CD4-positive, alpha-beta T cell treated with Interleukin-10 for 1 hour (primary cell): Measurements from ENCODE around the gene PRND.
"Not testable (repeated sequence)": the region's sequence is repeated elsewhere in the genome, so short reads cannot be mapped to it uniquely, and the experiment has no call there.

Source experiments
- DNase-seq: peaks from one replicate; pipeline ENCODE4 v3.0.0-alpha.2; 2020

PRND gene, protein sequence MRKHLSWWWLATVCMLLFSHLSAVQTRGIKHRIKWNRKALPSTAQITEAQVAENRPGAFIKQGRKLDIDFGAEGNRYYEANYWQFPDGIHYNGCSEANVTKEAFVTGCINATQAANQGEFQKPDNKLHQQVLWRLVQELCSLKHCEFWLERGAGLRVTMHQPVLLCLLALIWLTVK

GRCh38 chr20:4721719-4722118, at the start of gene PRND:
TSS of gene PRND (plus strand) at chr20:4721909. CDS start at chr20:4724552, 2,643 bp downstream.
- DNase-seq = no peak

DNA sequence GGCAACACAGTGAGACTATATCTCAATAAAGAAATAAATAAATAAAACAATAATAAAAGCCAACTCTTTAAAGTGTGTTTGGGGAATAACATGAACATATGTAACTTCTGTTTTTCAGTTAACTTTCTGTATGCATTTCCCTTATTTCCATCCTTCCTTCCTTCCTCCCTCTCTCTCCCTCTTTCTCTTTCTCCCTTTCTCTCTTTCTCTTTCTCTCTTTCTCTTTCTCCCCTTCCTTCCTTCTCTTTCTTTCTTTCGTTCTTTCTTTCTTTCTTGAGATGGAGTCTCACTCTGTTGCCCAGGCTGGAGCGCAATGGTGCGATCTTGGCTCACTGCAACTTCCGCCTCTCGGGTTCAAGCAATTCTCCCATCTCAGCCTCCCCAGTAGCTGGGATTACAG, 48.8 kb upstream of the PRND start:
- no peak for DNase-seq

DNA sequence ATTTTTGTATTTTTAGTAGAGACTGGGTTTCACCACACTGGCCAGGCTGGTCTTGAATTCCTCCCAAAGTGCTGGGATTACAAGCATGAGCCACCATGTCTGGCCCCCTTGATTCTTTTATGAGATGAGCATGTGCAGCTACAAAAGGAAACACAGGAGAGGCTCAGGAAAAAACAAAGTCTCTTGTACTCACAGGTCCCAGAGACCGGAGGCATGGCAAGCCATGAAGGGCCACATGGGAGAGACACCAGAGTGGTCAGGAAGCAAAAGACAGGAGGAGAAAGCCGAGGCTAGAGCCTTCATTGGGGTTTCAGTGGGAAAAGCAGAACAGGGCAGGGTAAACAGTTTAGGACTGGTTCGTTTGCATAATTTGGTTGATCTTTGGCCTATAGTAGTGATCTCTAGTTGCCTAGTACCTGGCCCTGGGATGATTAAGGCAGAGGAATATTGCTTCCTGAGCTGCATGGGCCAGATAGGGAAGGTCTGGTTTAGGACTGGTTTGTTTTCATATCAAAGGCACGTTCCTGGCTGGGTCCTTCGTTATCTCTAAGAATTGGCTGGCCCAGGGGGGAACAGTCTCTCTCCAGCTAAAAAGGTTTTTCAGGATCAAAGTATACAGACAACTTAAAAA, 48.2 kb upstream of the PRND start:
- no peak for DNase-seq

DNA sequence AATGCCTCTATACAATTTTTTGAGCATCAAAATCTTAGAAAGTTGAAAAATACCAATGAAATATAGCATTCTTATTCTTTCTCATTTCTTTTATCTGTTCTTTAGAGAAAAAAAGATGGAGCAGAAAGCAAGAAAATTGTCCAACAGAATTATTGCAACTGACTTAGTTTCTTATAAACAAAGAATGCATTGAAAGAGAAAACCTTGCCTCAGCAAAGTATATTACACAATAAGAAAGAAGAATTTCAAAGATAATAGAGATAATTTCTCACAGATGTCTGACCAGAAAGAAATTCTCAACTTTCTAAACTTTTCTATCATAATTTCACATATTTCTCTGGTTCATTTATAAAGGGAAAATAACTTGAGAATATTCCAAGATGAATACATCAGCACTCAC, 47.0 kb upstream of the PRND start:
- no peak for DNase-seq

DNA sequence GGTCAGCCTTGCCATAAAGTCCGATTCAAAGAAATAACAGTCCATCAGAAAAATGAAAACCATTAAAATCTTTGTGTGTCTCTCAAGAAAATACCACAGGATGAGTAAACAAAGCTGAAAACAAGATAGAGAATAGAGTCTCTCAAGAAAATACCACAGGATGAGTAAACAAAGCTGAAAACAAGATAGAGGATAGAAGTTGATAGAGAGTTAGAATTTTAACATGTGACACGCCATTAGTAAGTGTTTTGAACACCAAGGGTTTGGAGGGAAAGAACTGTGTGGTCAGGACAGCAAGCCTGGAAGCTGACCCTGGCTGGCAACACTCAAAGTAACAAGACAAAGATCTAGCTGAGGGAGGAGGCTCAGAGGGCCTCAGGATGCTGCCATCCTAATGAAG, 43.9 kb upstream of the PRND start:
- no peak for DNase-seq

DNA sequence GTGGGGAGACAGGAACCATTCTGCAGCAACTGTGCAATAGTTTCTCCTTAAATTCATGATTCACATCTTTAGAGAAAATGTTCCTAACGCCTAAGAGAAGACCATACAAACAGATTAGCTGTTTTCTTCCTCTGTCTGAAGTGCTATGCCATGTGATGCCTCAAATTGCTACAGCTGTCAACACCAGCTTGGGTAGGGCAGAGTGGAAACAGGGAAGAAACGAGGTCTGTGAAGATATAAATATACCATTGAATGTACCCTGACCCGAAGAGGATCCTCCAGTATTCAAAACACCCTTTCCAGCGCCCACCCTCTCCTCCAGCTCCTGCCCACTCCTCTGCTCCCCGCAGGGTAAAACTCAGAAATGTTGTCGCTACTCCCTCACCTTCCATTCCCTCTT, 40.3 kb upstream of the PRND start:
- DNase-seq = no peak

- no peak for DNase-seq
Measured at GRCh38 chr20:4681991-4682401, 39.7 kb upstream of the PRND start.

GRCh38 chr20:4682682-4683081, 39.0 kb upstream of the PRND start:
- DNase-seq = no peak

- no peak for DNase-seq
Measured at GRCh38 chr20:4683261-4683660, 38.4 kb upstream of the PRND start.

DNA sequence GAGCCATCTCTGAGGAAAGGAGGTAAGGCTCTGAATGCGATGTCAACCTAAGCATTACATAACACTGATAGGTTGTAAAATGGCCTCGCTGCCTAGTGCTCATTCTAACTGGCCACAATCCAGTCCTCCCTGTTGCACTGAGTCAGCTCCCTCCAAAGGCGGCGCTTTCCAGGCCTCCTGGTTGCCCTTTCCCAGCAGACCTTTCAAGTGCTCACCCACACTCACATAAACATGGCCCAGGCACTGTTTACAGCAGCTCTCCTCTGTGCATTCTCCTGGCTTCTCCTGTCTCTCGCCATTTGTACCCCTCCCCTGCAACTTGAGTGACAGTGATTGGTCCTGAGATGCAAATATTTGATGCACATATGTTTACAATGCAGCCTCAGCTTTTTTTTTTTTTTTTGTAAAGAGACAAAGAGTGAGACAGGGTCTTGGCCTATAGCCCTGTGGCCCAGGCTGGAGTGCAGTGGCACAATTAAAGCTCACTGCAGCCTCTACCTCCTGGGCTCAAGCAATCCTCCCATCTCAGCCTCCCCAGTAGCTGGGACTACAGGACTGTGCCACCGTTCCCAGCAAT, 36.8 kb upstream of the PRND start:
- no peak for DNase-seq

DNA sequence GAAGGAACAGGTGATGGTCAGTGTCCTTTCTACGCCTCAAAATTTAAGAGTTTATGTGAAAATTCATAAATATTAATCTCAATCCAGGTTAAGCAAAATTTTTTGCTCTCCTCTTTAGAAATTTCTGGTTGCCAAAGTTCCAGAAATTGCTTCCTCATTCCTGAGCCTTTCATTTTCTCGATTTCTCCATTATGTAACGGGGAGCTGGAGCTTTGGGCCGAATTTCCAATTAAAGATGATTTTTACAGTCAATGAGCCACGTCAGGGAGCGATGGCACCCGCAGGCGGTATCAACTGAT, 35.8 kb upstream of the PRND start:
- no peak for DNase-seq

DNA sequence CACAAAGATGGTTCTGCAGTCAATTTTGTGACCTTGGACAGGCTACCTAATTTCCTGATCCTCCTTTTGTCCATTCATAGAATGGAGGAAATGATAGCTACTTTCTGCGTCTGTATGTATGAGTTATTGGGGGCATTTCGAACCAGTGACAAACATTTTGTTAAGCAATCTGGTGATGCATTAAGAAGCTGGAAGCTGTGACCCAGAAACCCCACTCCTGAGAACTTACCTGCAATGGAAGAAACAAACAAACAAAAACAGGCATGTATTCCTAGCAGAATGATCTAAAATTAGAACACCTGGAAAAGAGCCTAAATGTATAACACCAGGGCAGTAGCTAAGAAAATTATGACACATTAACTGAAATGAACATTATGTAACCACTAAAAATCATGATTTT, 33.4 kb upstream of the PRND start:
- no peak for DNase-seq

GRCh38 chr20:4689220-4689619, 32.5 kb upstream of the PRND start:
- DNase-seq = no peak

DNA sequence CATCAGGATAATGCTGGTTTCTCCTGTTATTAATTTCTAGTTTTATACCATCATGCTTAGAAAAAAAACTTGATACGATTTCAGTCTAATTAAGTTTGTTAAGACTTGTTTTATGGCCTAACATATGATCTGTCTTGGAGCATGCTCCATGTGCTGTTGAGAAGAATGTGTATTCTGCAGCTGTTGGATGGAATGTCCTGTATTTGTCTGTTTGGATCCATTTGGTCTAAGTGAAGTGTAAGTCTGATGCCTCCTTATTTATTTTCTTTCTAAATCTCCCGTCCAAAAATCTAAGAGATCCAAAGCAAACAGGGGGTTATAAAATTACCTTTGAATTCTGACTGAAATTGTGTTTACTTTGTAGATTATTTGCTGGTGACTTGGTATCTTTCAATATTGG, 30.0 kb upstream of the PRND start:
- no peak for DNase-seq

DNA sequence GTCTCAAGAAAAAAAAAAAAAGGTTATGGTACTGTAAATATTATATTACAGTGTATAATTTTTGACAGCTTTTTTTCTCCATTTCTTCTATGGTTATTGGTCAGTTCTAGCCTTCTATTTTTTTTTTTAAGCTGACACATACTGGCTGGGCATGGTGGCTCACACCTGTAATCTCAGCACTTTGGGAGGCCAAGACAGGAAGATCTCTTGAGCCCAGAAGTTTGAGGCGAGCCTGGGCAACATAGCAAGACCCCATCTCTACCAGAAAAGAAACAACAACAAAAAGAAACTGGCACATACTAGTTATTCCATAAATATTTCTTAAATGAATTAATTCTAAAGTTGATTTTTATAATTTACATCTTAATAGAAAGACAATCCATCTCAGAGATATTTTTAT, 27.6 kb upstream of the PRND start:
- no peak for DNase-seq

- DNase-seq = no peak
Measured at GRCh38 chr20:4697189-4697830, 24.4 kb upstream of the PRND start.

DNA sequence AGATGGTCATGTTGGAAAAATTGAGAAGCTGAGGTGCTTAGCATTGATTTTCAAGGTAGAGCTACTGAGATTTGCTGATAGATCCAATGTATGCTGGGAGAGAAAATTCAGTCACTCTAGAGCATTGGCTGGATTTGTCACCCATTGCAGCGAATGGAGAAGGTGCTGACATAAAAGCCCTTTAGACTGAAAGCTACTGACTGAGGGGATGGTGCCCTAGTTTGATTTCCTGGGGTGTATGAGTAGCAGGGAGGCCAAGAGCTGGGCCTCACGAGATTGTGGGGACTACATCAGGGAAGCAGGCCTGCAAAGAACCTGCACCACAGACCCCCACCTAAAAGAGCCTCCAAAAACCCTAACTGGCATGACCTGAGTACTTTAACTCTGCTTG, 23.9 kb upstream of the PRND start:
- DNase-seq = no peak

GRCh38 chr20:4699216-4699615, 22.5 kb upstream of the PRND start:
- DNase-seq = no peak

- no peak for DNase-seq
Measured at GRCh38 chr20:4699957-4700356, 21.8 kb upstream of the PRND start.

DNA sequence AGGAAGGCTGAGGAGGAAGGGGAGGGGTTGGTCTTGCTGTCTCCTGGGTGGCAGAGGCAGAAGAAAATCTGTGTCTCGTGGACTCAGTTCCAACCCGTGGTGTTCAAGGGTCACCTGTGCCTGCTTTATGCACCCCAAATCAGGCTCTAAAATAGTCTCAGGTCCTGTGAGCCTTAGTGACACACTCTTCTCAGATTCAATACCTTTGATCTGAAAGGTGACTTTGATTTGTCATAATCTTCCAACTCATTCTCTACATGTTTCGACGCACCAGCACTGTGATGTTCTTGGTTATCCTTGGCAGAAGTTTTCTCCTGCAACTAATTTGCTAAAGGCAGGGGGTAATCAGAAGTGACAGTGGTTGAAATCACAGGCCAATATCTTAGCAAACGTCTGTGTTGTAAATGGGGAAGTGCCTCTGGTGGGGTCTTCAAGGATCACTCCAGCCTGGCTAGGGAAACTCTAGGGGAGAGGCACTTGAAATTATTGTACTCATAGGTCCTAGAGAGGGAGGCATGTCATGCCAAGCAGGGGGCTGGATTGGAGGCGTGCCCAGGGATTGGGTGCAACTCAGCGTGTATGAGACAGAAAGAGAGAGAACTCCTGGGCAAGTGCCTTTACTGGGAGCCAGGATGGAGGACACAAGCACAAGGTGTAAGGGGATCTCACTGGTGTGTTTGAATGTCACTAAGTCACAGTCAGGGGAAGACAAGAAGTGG, 19.0 kb upstream of the PRND start:
- DNase-seq = no peak

DNA sequence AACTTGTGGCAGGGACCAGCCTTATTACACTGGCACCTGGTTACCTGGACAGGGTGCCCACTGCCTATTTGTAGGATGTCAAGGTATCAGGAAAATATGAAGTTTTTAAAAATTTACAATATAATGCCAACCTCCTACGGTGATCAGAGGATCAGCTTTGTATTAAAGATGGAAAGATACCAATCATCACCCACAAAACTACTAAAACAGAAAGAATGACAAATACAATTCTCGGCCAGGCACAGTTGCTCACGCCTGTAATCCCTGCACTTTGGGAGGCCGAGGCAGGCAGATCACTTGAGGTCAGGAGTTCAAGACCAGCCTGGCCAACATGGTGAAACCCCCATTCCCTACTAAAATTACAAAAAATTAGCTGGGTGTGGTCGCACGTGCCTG, 18.4 kb upstream of the PRND start:
- no peak for DNase-seq

- DNase-seq = not testable (repeated sequence)
Measured at GRCh38 chr20:4706941-4707340, 14.8 kb upstream of the PRND start.

DNA sequence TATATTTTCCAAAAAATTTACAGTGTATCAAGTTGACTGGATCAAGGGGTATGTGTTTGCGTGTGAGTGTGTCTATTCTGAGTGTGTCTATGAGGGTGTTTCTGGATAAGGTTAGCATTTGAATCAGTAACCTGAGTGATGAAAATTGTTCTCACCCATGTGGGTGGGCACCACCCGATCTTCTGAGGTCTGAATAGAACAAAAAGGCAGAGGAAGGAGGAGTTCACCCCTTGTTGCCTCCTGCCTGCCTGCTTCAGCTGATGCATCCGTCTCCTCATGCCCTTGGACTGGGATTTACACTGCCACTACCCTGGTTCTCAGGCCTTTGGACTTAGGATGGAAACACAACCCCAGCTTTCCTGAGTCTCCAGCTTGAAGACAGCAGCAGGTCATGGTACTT, 13.7 kb upstream of the PRND start:
- DNase-seq = no peak

DNA sequence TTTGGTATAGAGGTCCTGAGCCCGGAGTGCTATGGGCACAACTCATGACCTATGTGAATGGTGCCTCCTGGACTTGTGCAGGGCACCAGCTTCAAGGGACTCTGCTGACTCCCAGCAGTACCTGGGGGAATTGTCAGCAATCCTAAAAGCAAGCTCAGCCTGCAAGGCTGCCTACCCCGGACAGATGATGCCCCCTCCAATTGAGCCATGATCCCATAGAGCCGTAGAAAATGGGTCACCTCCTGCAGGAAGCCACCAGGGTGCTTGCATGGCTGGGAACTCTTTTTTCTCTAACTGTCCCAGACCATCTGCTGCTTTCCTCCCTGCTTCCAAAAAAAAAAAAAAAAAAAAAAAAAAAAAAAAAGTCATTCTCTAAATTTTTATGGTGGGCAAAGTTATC, 12.9 kb upstream of the PRND start:
- DNase-seq = no peak
